A673 (cell line): ENCODE results near the gene CLCN2. TPM values are rescaled to one million over a fixed set of nuclear protein-coding genes. Genes with fewer than 3 reads are reported as not detected.

Experiments used
- BruUV-seq: library from RNA; stranded (reverse); fragments of 400-500 nt; replicated peaks from 2 replicates; lab custom pipeline; 2021; lab: Mats Ljungman, UMichigan
- CTCF ChIA-PET: fragments of 300-600 bp; sonication (Branson Sonifier 250); formaldehyde crosslinking; loops from one replicate; lab custom pipeline; 2022; ENCODE audit warnings: antibody characterized with exemption; lab: Charles Lee
- POLR2A ChIA-PET: fragments of 300-600 bp; sonication (Branson Sonifier 250); formaldehyde crosslinking; loops from one replicate; lab custom pipeline; 2022; ENCODE audit warnings: antibody characterized with exemption; ENCODE audit not compliant: low non-redundant PET; lab: Charles Lee
- DNase-seq: peaks from one replicate; pipeline ENCODE4 v3.0.0-alpha.2; 2015; ENCODE audit warnings: low spot score
- H3K27ac ChIP-seq: fragments of 200-600 bp; sonication (generic); 2 replicates; pipeline ENCODE4 v1.5.1; 2016; ENCODE audit warnings: mixed run types, low read depth, mild to moderate bottlenecking, mixed read lengths, antibody characterized with exemption, low read length; ENCODE audit not compliant: poor library complexity, severe bottlenecking
- H3K27me3 ChIP-seq: fragments of 200-600 bp; sonication (generic); replicated peaks from 2 replicates; pipeline ENCODE4 v1.6.1; 2017; ENCODE audit warnings: mixed run types, low read depth, mild to moderate bottlenecking, mixed read lengths, antibody characterized with exemption, low read length; ENCODE audit not compliant: insufficient read depth, poor library complexity
- H3K36me3 ChIP-seq: fragments of 200-600 bp; sonication (generic); 2 replicates; pipeline ENCODE4 v1.6.1; 2016; ENCODE audit warnings: mixed run types, mild to moderate bottlenecking, mixed read lengths, antibody characterized with exemption, low read length; ENCODE audit not compliant: insufficient read depth, poor library complexity, severe bottlenecking
- H3K4me1 ChIP-seq: fragments of 200-600 bp; sonication (generic); 2 replicates; pipeline ENCODE4 v1.6.1; 2017; ENCODE audit warnings: mixed run types, mild to moderate bottlenecking, mixed read lengths, antibody characterized with exemption, low read length; ENCODE audit not compliant: insufficient read depth, poor library complexity, severe bottlenecking
- H3K4me3 ChIP-seq: fragments of 200-600 bp; sonication (generic); 2 replicates; pipeline ENCODE4 v1.5.1; 2016; ENCODE audit warnings: low read depth, mixed run types, mild to moderate bottlenecking, mixed read lengths, low read length; ENCODE audit not compliant: poor library complexity, severe bottlenecking
- H3K9me3 ChIP-seq: fragments of 200-600 bp; sonication (generic); 2 replicates; pipeline ENCODE4 v1.6.1; 2016; ENCODE audit warnings: mixed run types, low read depth, mild to moderate bottlenecking, mixed read lengths, antibody characterized with exemption, low read length; ENCODE audit not compliant: poor library complexity, severe bottlenecking
- CTCF ChIP-seq: fragments of 300-800, 200-600 bp; sonication (generic); conservative IDR thresholded peaks from 2 replicates; pipeline ENCODE4 v1.5.1; 2017; ENCODE audit warnings: low read depth, mild to moderate bottlenecking, antibody characterized with exemption, low read length, moderate library complexity, mixed read lengths
- EZH2 ChIP-seq: fragments of 200-600 bp; sonication (generic); IDR thresholded peaks from 2 replicates; pipeline ENCODE4 v1.6.1; 2017; ENCODE audit warnings: borderline replicate concordance, low read depth, mild to moderate bottlenecking, mixed read lengths, antibody characterized with exemption, low read length; ENCODE audit not compliant: poor library complexity, severe bottlenecking
- intact Hi-C: fragments of 100-400 bp; cut with micrococcal nuclease; formaldehyde crosslinking; loops from one replicate; pipeline ENCODE4 v1.10.0; 2022; ENCODE audit not compliant: unreplicated experiment
- total RNA-seq: library from RNA; stranded (reverse); gene quantifications from 2 replicates; pipeline ENCODE4 v1.2.3, GENCODE V29; 2021

CLCN2 gene
- total RNA-seq, 1 experiment from 2014 or later: 11.2 TPM

GRCh38 chr3:184372911-184373310 is 11.5 kb upstream of the CLCN2 start:
- no peak for DNase-seq
- Histone ChIP-seq H3K36me3 (peaks cover 8% of the 10 kb centered on the region), H3K27ac (no peak overlapping the region), H3K9me3 (no peaks in the 10 kb centered on the region), H3K4me3 (no peak overlapping the region), H3K27me3 (peaks cover 13% of the 10 kb centered on the region), H3K4me1 (peaks cover 11% of the 10 kb centered on the region)
- BruUV-seq: no TSS peak
- intact Hi-C loops: loop anchor here (5.0 to 10.0 kb wide), 2 partner anchors 94 to 412 kb away; no protein-coding TSS in a partner anchor
- POLR2A ChIA-PET: no interaction called here
- no peak for TF ChIP-seq EZH2
- no peak for TF ChIP-seq CTCF
- CTCF ChIA-PET: no interaction called here

- no peak for TF ChIP-seq EZH2
- no peak for TF ChIP-seq CTCF
These were observed 11.0 kb upstream of the CLCN2 start for GRCh38 chr3:184372296-184372821.

GRCh38 chr3:184371570-184372018 is 10.2 kb upstream of the CLCN2 start:
- Histone ChIP-seq H3K4me3 (no peak overlapping the region), H3K4me1 (peaks cover 11% of the 10 kb centered on the region), H3K9me3 (no peaks in the 10 kb centered on the region), H3K27ac (no peak overlapping the region), H3K27me3 (peaks cover 7% of the 10 kb centered on the region), H3K36me3 (peaks cover 19% of the 10 kb centered on the region)
- POLR2A ChIA-PET: interaction anchor here (0.6 kb wide), 1 partner anchor 35 kb away, joined by 11 read pairs; no protein-coding TSS in a partner anchor
- intact Hi-C loops: loop anchor here (1.0 to 10.0 kb wide), 4 partner anchors 96 to 413 kb away; no protein-coding TSS in a partner anchor
- CTCF ChIA-PET: interaction anchor here (0.6 to 1.7 kb wide), 16 partner anchors 14 to 827 kb away, joined by 3 to 46 read pairs (median 4); partner anchors contain the start of gene EPHB3
- no TSS peak for BruUV-seq
- TF ChIP-seq CTCF: peak; percentile 89
- TF ChIP-seq EZH2: no peak
- DNase-seq: peak; percentile 92

More at GRCh38 chr3:184372296-184372821, 11.0 kb upstream of the CLCN2 start:
- CTCF ChIA-PET: interaction anchor here (0.6 to 1.7 kb wide), 8 partner anchors 19 to 405 kb away, joined by 3 to 46 read pairs (median 5); no protein-coding TSS in a partner anchor
- Histone ChIP-seq H3K27ac (no peak overlapping the region), H3K4me3 (no peak overlapping the region), H3K9me3 (no peaks in the 10 kb centered on the region), H3K27me3 (peaks cover 7% of the 10 kb centered on the region), H3K4me1 (peaks cover 11% of the 10 kb centered on the region), H3K36me3 (peaks cover 12% of the 10 kb centered on the region)
- DNase-seq: no peak
- intact Hi-C loops: loop anchor here (5.0 to 10.0 kb wide), 2 partner anchors 95 to 412 kb away; no protein-coding TSS in a partner anchor
- POLR2A ChIA-PET: no interaction called here
- BruUV-seq: no TSS peak
